Lung (tissue), 12 donors: ENCODE results near the gene GALNT10. TPM values are rescaled to one million over a fixed set of nuclear protein-coding genes. Genes with fewer than 3 reads are reported as not detected.

Experiments
- ATAC-seq: fragments of 200-7000 bp; cut with Tn5 transposase; one replicate; pipeline ENCODE4 v1.9.1; 2020; ENCODE audit warnings: moderate number of reproducible peaks; ENCODE audit not compliant: insufficient read depth, low FRiP score
- DNase-seq, 3 donors: peaks; one replicate each; pipeline ENCODE4 v3.0.0-alpha.2; 2013 to 2017
- H3K27ac ChIP-seq, 2 donors: one replicate each; pipeline ENCODE4 v1.5.1; 2013; ENCODE audit warnings: mild to moderate bottlenecking in 2 of 2, moderate library complexity in 2 of 2, control low read depth in 1 of 2, inconsistent platforms in 1 of 2, low read depth in 1 of 2, low read length in 1 of 2
- H3K27me3 ChIP-seq, 3 donors: one replicate each; pipeline ENCODE4 v1.5.1; 2013; ENCODE audit warnings: low read length in 2 of 3; ENCODE audit not compliant: control insufficient read depth in 3 of 3, insufficient read depth in 3 of 3
- H3K36me3 ChIP-seq, 4 donors: one replicate each; pipeline ENCODE4 v1.5.1; 2013; ENCODE audit warnings: low read length in 4 of 4, mild to moderate bottlenecking in 1 of 4, moderate library complexity in 1 of 4; ENCODE audit not compliant: control insufficient read depth in 4 of 4, insufficient read depth in 4 of 4
- H3K4me1 ChIP-seq, 5 donors: one replicate each; pipeline ENCODE4 v1.5.1; 2013; ENCODE audit warnings: low read length in 5 of 5, mild to moderate bottlenecking in 2 of 5, moderate library complexity in 1 of 5; ENCODE audit not compliant: control insufficient read depth in 5 of 5, insufficient read depth in 5 of 5
- H3K4me3 ChIP-seq: one replicate; pipeline ENCODE4 v1.5.1; 2013; ENCODE audit warnings: mild to moderate bottlenecking, control low read depth, moderate library complexity
- H3K9ac ChIP-seq, 2 donors: one replicate each; pipeline ENCODE4 v1.5.1; 2013; ENCODE audit warnings: low read length in 2 of 2, control low read depth in 1 of 2; ENCODE audit not compliant: insufficient read depth in 1 of 2
- H3K9me3 ChIP-seq, 4 donors: one replicate each; pipeline ENCODE4 v1.5.1; 2013; ENCODE audit warnings: low read length in 3 of 4, mild to moderate bottlenecking in 1 of 4, moderate library complexity in 1 of 4; ENCODE audit not compliant: control insufficient read depth in 4 of 4, insufficient read depth in 3 of 4
- CTCF ChIP-seq: IDR thresholded peaks from 2 replicates; pipeline ENCODE4 v1.5.1; 2012; ENCODE audit warnings: mild to moderate bottlenecking; ENCODE audit errors: control extremely low read depth, extremely low read depth
- WGBS, 2 donors: extraction: QIAGEN DNeasy Blood & Tissue Kit; methylation state at CpG; one replicate each; pipeline ENCODE4 v1.1.7; 2013; 5-methylcytosine and 5-hydroxymethylcytosine counted together
- polyA plus RNA-seq, 2 donors: library from polyadenylated mRNA; stranded (reverse); fragments of 200-250 nt; gene quantifications; one replicate each; pipeline ENCODE4 v1.2.1, GENCODE V29; 2013
- total RNA-seq, 2 donors: library from RNA; depleted of rRNA in 1 of 2; stranded (reverse); fragments of >200 nt in 1 of 2; gene quantifications; one replicate each; pipeline ENCODE4 v1.2.1, GENCODE V29; 2014 to 2021
- donor health status: control.
- donor health status: control.
- donor health status: Bipolar disorder and iron deficiency.
- donor health status: healthy.
- donor health status: DM: yes; HTN: yes; CAD: no.

Gene GALNT10
- total and polyA plus RNA-seq, 4 donors: 9.0 to 70.2 (median 22.0) TPM

- 34 to 60% methylated on average over 5 of the region's 5 CpGs for WGBS, 2 donors
- Histone ChIP-seq H3K36me3 (peaks cover 0 to 2% (median 0%) of the 10 kb centered on the region in 4 donors), H3K9ac (no peak overlapping the region), H3K27ac (no peak overlapping the region), H3K4me1 (peaks cover 0 to 3% (median 0%) of the 10 kb centered on the region in 5 donors), H3K27me3 (no peaks in the 10 kb centered on the region), H3K9me3 (no peaks in the 10 kb centered on the region), H3K4me3 (no peak overlapping the region)
- no peak for DNase-seq
- ATAC-seq: no peak
- no peak for TF ChIP-seq CTCF
Observed at GRCh38 chr5:154311362-154311761, 120.8 kb downstream of the GALNT10 start.

- Histone ChIP-seq H3K9me3 (no peaks in the 10 kb centered on the region), H3K36me3 (peaks cover 0 to 2% (median 0%) of the 10 kb centered on the region in 4 donors), H3K4me3 (no peak overlapping the region), H3K27me3 (no peaks in the 10 kb centered on the region), H3K27ac (no peak overlapping the region), H3K4me1 (peaks cover 0 to 3% (median 0%) of the 10 kb centered on the region in 5 donors), H3K9ac (no peak overlapping the region)
- DNase-seq: no peak
- ATAC-seq: no peak
- TF ChIP-seq CTCF: no peak
- 98% methylated on average over 3 of the region's 3 CpGs for WGBS, 2 donors
Observed at GRCh38 chr5:154312000-154312399, 121.5 kb downstream of the GALNT10 start.

- TF ChIP-seq CTCF: no peak
- no peak for ATAC-seq
- H3K27me3 ChIP-seq: no peaks in the 10 kb centered on the region
- peaks cover 0 to 2% (median 0%) of the 10 kb centered on the region in 4 donors for H3K36me3 ChIP-seq
- DNase-seq: no peak
- H3K9me3 ChIP-seq: no peaks in the 10 kb centered on the region
- H3K9ac ChIP-seq: no peak overlapping the region
- no peak overlapping the region for H3K27ac ChIP-seq
- H3K4me3 ChIP-seq: no peak overlapping the region
- H3K4me1 ChIP-seq: peaks cover 0 to 3% (median 0%) of the 10 kb centered on the region in 5 donors
Observed at GRCh38 chr5:154312576-154312975, 122.0 kb downstream of the GALNT10 start.

GRCh38 chr5:154313360-154314017 is 123.0 kb downstream of the GALNT10 start:
- no peak for DNase-seq
- Histone ChIP-seq H3K27me3 (no peaks in the 10 kb centered on the region), H3K4me3 (no peak overlapping the region), H3K9me3 (no peaks in the 10 kb centered on the region), H3K9ac (no peak overlapping the region), H3K4me1 (peaks cover 0 to 3% (median 0%) of the 10 kb centered on the region in 5 donors), H3K27ac (no peak overlapping the region), H3K36me3 (peaks cover 0 to 2% (median 0%) of the 10 kb centered on the region in 4 donors)
- TF ChIP-seq CTCF: no peak
- WGBS, 2 donors: 84 to 88% methylated on average over 4 of the region's 4 CpGs
- no peak for ATAC-seq
